GM19035 (cell line): ENCODE measurements around the gene ATP10A.

Experiments used
- ATAC-seq: cut with Tn5 transposase; IDR thresholded peaks from one replicate; pipeline ENCODE4 v1.9.1; 2021; ENCODE audit not compliant: unreplicated experiment

Gene ATP10A

GRCh38 chr15:25838191-25838870, 24.8 kb downstream of the ATP10A start:
- no peak for ATAC-seq

- ATAC-seq: no peak
Observed at GRCh38 chr15:25832158-25832557, 31.0 kb downstream of the ATP10A start.

- no peak for ATAC-seq
Observed at GRCh38 chr15:25830844-25831451, 32.2 kb downstream of the ATP10A start.

DNA sequence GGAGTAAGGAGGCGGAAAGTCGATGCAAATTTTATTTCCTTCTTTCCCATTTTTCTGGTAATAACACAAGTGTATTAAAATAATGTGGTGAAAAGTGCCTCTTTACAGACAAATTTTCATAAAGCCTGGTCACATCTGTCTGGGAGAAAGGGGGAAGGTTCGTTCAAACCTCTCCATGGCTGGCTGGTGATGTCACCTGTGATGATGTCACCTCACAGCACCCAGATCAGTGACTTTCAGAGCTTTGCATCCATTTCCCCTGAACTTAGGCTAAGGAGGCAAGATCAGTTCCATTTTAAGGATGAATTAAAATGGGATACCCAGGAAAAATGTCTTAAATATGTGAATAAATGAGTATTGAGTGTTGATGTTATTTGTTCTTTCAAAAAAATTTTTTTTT, 34.1 kb downstream of the ATP10A start:
- ATAC-seq: no peak

GRCh38 chr15:25825207-25825606, 37.9 kb downstream of the ATP10A start:
- no peak for ATAC-seq

DNA sequence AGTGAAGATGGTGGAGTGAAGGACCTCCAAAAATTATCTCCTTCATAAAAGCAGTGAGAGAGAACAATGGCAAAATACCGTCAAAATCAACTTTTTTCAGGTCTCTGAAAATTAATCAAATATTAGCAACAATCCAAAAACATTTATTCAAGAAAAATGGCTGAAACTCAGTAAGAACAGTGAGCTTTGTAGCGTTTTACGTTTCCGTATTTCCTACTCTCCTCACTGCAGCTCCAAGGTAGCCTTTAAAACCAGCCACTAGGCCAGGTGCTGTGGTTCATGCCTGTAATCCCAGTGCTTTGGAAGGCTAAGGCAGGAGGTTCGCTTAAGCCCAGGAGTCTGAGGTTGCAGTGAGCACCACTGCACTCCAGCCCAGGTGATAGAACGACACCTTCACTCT, 38.5 kb downstream of the ATP10A start:
- no peak for ATAC-seq

DNA sequence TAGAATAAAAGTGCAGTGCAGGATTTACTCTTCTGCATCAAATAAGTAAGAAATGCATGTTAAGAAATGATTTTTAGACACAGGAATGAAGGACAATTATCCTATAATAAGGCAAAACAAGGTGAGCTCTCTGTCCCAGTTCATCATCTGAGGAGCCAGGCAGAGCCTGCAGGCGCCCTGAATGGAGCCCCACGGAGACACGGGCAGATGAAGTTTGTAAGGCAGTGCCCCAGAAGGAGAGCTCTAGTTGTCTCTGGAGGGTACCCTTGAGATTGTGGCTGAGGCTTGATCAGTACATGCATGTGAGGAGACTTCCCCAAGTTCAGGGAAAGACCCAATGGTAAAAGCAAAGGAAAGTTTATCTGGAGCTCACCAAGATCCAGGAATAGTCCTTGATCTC, 50.3 kb downstream of the ATP10A start:
- no peak for ATAC-seq

GRCh38 chr15:25812073-25812472, 51.1 kb downstream of the ATP10A start:
- no peak for ATAC-seq

DNA sequence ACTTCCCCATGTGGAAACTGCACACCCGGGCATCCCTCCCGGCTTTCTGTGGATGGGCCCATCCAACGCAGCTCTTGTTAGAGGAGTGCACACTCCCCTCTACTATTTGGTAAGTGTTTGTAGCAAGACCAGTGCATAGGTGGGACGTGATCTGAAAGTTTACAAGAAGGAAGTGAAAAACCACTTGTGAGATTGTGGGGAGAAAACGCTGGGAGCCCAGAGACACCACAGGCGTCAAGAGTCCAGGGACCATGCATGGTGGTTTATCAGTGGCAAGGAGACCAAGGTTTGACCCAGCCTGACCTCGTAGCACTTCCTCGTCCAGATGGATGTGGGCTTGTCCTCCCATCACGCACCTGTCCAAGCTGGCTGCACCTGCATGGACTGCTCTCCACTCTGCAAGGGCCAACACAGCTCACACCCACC, 51.6 kb downstream of the ATP10A start:
- peak; percentile 43 for ATAC-seq

GRCh38 chr15:25810631-25811091, 52.5 kb downstream of the ATP10A start:
- ATAC-seq: no peak

DNA sequence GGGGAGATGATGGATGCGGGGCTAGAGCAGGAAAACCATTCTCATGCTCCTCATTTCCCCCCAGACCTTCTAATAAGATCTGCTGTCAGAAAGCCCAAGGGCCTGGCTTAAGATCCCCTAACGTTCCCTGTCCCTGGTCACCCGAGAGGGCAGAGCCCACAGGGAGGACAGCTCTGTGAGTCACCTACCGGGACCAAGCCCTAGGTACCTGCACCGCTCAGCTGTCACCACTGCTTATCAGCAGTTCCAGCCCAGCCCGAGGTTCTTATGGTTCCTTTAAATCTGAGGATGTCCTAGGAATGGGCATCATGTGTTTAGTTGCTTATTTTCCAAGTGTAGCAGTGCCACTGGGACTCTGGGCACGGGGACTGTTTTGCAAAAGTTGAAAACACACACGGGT, 53.0 kb downstream of the ATP10A start:
- no peak for ATAC-seq

GRCh38 chr15:25807063-25807462, 56.1 kb downstream of the ATP10A start:
- no peak for ATAC-seq

GRCh38 chr15:25805031-25805430, 58.1 kb downstream of the ATP10A start:
- no peak for ATAC-seq

DNA sequence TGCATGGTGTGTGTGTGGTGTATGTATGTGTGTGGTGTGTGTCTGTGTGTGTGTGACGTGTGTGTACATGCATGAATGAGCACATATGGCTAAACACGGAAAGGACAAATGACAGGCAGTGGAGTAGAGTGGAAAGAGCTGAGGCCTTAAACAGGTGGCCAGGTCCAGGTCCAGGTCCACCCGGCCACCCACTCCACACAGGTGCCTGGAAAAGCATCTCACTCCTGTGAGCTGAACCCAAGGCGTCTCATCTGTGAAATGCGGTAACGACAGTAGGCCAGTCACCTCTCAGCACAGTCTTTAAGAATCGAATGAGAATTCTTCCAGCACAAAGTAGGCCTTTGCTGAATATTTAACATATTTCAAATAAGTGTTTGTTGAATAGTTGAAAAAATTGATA, 58.7 kb downstream of the ATP10A start:
- no peak for ATAC-seq

GRCh38 chr15:25803541-25803940, 59.6 kb downstream of the ATP10A start:
- no peak for ATAC-seq

DNA sequence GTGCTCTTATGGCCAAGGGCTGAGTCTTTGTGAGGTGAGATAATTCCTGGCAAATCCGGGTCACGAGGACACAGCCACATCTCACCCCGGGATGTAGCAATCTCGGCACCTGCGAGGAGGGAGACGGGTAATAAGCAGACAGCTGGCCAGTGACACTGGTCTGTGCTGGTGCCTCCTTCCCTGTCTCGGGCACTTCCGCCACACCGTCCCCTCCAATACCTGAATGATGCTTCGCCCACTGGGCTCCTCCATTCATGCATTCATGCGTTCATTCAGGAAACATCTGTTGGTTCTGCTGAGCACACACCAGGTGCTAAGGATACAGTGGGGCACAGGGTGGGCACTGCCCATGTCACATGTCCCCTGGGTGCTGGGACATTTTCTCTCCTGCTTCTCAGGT, 60.1 kb downstream of the ATP10A start:
- ATAC-seq: no peak

GRCh38 chr15:25802285-25802830, 60.8 kb downstream of the ATP10A start:
- no peak for ATAC-seq

DNA sequence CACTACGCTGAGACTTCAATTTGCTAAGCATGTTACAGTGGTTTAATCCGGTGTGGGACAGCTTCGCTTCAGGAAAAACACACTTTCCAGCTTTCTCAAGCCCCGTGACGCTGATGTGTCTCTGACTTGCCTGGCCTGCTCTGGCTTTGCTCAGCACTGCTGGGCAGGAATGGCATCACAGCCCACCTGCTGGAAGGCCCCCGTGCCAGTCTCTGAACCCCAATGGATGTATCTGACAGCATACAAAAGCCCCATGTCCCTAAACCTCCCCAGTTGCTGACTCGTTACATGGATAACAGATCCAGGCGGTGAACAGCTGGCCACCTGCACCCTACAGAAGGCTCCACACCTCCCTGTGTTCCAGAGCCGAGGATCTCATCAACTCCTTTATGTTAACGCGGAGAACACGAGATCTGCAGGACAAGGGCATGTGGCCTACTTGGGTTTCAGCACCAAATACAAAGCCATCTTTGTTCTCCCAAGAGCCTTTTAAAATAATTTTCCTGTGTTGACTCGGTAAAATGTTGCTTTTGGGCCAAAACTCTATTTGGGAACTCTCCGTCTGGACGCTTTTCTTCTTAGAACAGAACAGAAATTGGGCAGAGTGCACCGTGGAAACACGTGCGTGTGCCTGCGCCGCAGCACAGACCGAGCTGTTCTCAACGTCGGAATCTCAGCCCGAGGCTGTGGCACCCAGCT, 61.4 kb downstream of the ATP10A start:
- ATAC-seq: no peak

DNA sequence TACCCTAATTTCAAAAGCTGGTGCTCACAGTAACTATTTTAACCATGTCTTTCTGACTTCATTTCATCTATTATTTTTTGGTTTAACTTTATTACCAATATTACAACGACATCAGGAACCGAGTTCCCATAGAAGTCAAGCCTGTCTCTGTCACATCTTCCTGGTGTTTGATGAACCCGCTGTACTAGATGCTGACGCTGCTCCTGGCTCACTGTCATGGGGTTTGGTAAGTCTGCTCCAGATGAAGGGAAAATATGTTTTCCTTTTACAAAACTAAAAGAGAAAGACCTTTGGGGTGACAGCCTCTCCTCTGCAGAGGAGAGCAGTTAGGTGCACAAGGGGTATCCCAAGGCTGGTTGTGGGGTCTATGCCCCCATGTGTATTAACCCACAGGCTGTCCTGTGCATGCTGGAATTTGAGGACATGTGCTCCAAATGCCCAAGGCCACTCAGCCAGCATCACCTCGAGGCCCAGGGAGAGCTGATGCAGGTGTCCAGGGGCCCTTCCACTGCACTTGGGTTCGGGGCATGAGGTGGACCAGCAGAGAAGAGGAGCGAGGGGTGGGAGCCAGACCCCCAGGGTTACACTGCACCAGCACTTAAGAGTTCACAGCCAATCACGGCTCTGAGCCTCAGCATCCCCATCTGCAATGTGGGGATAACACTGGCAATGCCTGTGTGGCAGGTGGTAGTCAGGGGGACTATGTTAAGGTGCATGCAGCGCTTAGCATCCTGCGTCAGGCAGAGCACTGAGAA, 62.2 kb downstream of the ATP10A start:
- ATAC-seq: no peak

- no peak for ATAC-seq
Observed at GRCh38 chr15:25799906-25800700, 63.0 kb downstream of the ATP10A start.
